Measurements from ENCODE around the gene MYMK.

The MYMK gene

GRCh38 chr9:133477992-133478850 lies 46.5 kb downstream of the MYMK start:
- DNase-seq, result no peak

DNA sequence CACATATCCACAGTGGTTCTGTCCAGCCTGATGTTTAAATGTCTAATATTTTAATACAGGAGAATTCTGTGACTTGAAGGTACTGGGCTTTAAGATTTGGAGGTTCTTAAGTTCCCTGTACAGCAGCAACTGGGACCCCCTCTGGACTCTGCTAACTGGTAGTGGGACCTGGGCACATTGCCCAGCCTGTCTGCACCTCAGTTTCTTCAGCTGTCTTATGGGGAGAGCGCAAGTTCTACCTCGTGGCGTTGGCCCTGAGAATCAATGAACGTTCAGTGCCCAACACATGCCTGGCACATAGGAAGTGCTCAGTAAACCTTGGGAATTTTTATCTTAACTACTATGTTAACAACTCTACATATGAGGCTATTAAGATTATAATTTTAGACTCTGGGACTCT lies 47.3 kb downstream of the MYMK start:
- no peak for DNase-seq

DNA sequence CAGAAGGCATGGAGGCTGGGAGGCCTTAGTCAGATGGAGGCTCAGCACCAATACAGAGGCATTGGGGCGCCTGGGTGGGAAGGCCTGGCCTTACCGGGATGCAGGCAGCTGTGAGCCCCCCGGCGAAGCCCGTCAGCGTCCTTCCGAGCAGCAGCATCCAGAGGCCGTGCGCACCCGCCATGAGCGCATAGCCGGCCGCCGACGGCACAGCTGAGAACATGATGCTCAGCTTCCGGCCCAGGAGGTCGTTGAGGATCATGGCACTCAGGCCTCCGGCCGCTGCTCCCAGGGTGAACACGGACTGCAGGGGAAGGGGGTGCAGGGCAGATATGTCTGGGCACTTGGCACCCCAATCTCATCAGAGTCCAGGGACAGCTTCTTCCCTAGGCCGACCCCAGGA lies 47.8 kb downstream of the MYMK start:
- DNase-seq, result no peak

DNA sequence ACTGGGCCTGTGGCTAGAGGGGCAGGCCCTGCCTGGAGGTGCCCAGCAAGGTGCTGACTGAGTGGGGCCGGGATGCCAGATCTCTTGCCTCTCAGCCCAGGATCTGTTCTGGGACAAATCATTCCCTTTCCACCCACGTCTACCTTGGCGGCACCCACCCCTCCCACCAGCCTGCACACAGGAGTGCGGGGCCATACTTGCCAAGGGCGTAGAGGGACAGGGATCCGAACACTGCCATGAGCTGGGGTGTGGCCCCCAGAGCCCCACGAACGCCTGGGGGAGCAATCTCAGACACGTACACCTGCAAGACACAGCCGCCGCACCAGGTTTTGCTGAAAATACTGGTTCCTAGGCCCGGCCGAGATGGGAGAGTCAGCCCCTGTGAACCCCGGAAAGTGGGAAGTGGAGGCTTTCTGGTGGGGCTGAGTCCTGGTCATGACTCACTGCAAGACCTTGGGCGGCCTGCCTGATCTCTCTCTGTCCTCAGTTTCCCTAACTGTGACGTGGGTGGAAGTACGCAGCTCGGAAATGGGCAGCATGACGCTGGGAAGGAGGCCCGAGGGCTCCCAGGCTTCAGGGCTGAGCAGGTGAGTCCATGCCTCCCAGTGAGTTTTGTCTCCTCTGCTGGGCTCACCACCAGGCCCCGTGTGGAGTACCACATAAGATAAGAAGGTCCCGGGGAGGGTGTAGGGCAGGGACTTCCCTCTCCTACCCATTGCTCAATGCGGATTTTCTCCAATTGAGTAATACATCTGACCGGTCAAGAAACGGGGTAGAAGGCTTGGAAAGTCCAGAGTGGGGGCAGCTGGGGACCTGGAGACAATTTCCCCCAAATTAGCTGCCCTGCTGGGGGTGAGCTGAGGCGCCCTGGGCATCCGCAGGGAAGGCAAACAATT lies 48.5 kb downstream of the MYMK start:
- no peak for DNase-seq

- no peak for DNase-seq
Measured at GRCh38 chr9:133475292-133476012, 49.3 kb downstream of the MYMK start.

DNA sequence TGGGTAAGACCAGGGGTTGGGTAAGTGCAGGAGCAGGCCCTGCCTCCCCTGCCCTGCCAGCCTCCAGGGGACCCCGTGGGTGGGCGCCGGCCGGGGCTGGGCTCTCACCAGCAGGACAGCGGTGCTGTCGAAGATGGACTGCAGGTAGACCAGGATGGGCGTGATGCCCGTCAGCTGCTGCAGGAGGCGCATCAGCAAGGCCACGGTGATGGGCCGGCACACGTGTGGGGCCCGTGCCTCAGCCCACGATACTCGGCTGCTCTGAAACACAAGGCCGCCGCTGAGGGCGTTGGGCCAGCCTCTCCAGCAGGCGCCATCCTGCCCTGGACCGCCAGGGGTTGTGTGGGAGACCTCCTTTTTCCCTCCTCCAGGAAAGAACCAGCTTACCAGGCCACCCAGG lies 49.9 kb downstream of the MYMK start:
- DNase-seq, result no peak

- no peak for DNase-seq
Measured at GRCh38 chr9:133474215-133474614, 50.5 kb downstream of the MYMK start.

- DNase-seq, result no peak
Measured at GRCh38 chr9:133473743-133474142, 51.0 kb downstream of the MYMK start.

DNA sequence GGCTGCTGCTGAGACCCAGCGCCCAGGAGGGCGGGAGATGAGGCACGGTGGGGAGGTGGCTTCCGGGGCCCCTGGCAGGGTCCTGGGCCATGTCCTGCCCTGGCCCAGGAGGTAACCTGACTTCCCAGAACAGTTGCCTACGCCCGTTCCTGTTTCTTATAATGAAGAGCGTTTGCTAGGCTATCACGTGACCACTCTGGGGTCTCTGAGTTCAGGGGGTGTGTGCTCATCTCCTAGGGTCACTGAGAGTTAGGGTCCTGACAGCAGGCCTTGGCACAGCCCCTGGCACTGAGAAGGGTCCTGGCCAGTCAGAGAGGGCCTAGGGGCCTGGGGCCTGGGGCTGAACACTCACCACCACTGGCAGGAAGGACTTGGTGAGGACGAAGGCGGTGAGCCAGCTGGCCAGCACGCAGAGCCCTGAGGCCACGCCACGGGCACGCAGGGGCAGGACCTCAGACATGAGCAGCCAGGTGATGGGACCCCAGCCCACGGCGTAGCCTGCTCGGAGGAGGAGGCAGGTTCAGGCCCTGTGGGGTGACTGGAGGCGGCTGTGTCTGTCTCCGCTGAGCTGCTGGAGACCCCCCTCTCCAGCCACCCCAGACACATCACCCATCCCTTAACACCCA lies 51.9 kb downstream of the MYMK start:
- no peak for DNase-seq

DNA sequence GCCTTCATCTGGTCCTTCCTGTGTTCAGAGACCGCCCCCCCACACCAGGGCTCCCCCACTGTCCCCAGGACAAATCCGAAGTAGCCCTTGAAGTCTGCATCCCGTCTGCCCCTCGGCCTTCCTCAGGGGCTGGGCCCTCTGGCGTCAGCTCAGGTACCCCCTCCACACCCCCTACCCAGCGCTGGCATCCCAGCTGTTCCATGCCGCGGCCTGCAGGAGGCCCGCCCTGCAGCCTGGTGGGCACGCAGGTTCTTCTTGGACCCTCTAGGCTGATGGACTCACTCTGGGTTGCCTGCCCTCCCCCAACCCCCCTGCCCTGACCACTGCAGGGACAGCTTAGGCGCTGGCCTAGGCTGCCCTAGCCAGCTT lies 52.5 kb downstream of the MYMK start:
- DNase-seq, result no peak

- DNase-seq, result no peak
Measured at GRCh38 chr9:133471551-133472276, 53.0 kb downstream of the MYMK start.

DNA sequence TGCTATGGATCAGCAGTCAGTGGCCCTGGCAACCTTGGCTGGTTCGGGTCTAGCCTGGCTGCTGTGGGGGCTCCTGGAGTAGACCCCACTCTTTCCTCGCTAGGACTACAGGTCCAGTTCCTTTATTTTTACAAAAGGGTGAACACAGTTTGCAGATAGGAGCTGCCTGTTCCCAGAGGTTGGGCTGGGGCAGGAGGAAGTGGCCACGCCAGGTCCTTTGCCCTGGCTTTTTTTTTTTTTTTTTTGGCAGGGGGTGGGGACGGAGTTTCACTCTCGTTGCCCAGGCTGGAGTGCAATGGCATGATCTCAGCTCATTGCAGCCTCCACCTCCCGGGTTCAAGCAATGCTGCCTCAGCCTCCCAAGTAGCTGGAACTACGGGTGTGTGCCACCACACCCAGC lies 53.8 kb downstream of the MYMK start:
- no peak for DNase-seq

DNA sequence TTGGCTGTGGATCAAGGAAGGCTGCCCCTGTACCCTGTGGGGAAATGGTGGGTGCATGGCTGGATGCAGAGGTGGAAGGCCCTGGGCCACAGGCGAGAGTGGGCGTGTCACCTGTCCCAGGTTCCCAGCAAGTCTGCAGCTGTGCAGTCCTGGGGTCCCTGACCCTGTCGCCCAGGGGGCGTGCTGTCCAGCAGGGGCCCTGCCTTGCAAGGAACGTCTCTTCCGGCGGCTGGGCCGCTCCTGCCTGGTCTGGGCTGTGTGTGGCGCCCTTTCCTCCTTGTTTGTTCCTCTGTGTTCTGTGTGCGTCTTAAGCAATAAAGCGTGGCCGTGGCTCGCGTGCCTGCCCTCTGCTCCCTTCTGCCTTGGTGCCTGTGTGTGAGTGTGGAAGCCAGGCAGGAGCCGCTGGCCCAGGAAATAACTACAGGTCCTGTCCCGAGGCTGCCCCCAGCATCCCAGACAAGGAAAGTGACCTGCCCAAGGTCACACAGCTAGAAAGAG lies 54.3 kb downstream of the MYMK start:
- DNase-seq, result no peak

GRCh38 chr9:133468777-133469421 lies 55.9 kb downstream of the MYMK start:
- DNase-seq, result no peak

- DNase-seq, result no peak
Measured at GRCh38 chr9:133468374-133468773, 56.4 kb downstream of the MYMK start.

DNA sequence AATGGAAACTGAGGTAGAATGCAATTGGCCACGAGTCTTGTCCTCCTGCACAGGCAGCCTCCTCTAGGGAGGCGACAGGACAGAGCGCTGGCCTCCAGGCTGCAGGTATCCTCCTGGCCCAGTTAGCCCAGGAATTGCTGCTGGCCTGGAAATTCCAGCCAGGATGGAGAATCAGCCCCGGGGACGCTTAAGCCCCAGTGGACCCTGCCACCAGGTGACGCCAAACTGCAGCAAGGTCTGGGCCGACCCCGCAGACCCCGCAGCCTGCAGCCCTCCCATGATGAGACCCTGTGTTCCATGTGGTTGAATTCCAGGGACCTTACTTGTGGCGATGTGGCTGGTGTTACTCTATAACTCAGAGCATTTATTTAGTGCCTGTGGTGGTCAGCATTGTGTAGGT lies 57.7 kb downstream of the MYMK start:
- no peak for DNase-seq

GRCh38 chr9:133465984-133466383 lies 58.8 kb downstream of the MYMK start:
- DNase-seq, result no peak

- no peak for DNase-seq
Measured at GRCh38 chr9:133464638-133465037, 60.1 kb downstream of the MYMK start.

All from stimulated activated naive CD4-positive, alpha-beta T cell treated with Interleukin-2 at 50 U/mL for 16 hours (primary cell).